GM23338 (cell line): ENCODE data around the gene PRPSAP2. TPM values are rescaled to one million over a fixed set of nuclear protein-coding genes. Genes with fewer than 3 reads are reported as not detected.

Experiments used
- ATAC-seq: fragments of 200-7000 bp; cut with Tn5 transposase; 3 replicates; pipeline ENCODE4 v1.9.1; 2020
- DNase-seq: peaks from one replicate; pipeline ENCODE4 v3.0.0-alpha.2; 2015; ENCODE audit warnings: low spot score
- H2AFZ ChIP-seq: fragments of 200-600 bp; sonication (generic); 2 replicates; pipeline ENCODE4 v1.8.0; 2016; ENCODE audit warnings: antibody characterized with exemption, mild to moderate bottlenecking, moderate library complexity
- H3F3A ChIP-seq: fragments of 200-600 bp; sonication (generic); replicated peaks from 2 replicates; pipeline ENCODE4 v1.8.0; 2017; ENCODE audit warnings: antibody characterized with exemption, mixed run types, low read depth
- H3K27ac ChIP-seq: fragments of 200-600 bp; sonication (generic); 2 replicates; pipeline ENCODE4 v1.6.1; 2016; ENCODE audit warnings: low read depth
- H3K27me3 ChIP-seq: fragments of 200-600 bp; sonication (generic); 2 replicates; pipeline ENCODE4 v1.8.0; 2016; ENCODE audit warnings: mild to moderate bottlenecking, mixed run types, moderate library complexity; ENCODE audit not compliant: insufficient read depth
- H3K36me3 ChIP-seq: fragments of 200-600 bp; sonication (generic); 2 replicates; pipeline ENCODE4 v1.8.0; 2016; ENCODE audit warnings: mild to moderate bottlenecking; ENCODE audit not compliant: insufficient read depth
- H3K4me1 ChIP-seq: fragments of 200-600 bp; sonication (generic); 2 replicates; pipeline ENCODE4 v1.8.0; 2016; ENCODE audit warnings: mild to moderate bottlenecking, moderate library complexity; ENCODE audit not compliant: insufficient read depth
- H3K4me2 ChIP-seq: fragments of 200-600 bp; sonication (generic); 2 replicates; pipeline ENCODE4 v1.7.1; 2017; ENCODE audit warnings: mixed run types
- H3K4me3 ChIP-seq: fragments of 200-600 bp; sonication (generic); 2 replicates; pipeline ENCODE4 v1.6.1; 2016; ENCODE audit warnings: mixed run types
- H3K79me2 ChIP-seq: fragments of 200-600 bp; sonication (generic); replicated peaks from 2 replicates; pipeline ENCODE4 v1.8.0; 2017; ENCODE audit warnings: mild to moderate bottlenecking; ENCODE audit not compliant: insufficient read depth
- H3K9me2 ChIP-seq: fragments of 200-600 bp; sonication (generic); 2 replicates; pipeline ENCODE4 v1.8.0; 2017; ENCODE audit not compliant: insufficient read depth
- H4K20me1 ChIP-seq: fragments of 200-600 bp; sonication (generic); replicated peaks from 2 replicates; pipeline ENCODE4 v1.8.0; 2017; ENCODE audit warnings: mild to moderate bottlenecking; ENCODE audit not compliant: insufficient read depth
- H3K27ac Mint-ChIP-seq: 2 replicates; pipeline ENCODE4 v1.8.0; 2020; ENCODE audit warnings: inconsistent platforms, mild to moderate bottlenecking, moderate library complexity, mixed read lengths
- H3K27me3 Mint-ChIP-seq: 3 replicates; pipeline ENCODE4 v1.8.0; 2022; ENCODE audit warnings: low read depth, mild to moderate bottlenecking, moderate library complexity, mixed read lengths, inconsistent platforms; ENCODE audit not compliant: insufficient read depth, poor library complexity
- H3K36me3 Mint-ChIP-seq: 3 replicates; pipeline ENCODE4 v1.8.0; 2021; ENCODE audit warnings: low read depth, mild to moderate bottlenecking, inconsistent platforms, moderate library complexity, mixed read lengths
- H3K4me1 Mint-ChIP-seq: 3 replicates; pipeline ENCODE4 v1.8.0; 2020; ENCODE audit warnings: mild to moderate bottlenecking, inconsistent platforms, mixed read lengths
- H3K4me3 Mint-ChIP-seq: 3 replicates; pipeline ENCODE4 v1.8.0; 2021; ENCODE audit warnings: moderate library complexity, mild to moderate bottlenecking, inconsistent platforms, mixed read lengths
- H3K9me3 Mint-ChIP-seq: 3 replicates; pipeline ENCODE4 v1.8.0; 2020; ENCODE audit warnings: moderate library complexity, mild to moderate bottlenecking, inconsistent platforms, mixed read lengths
- CREB1 ChIP-seq: fragments of 250-450 bp; sonication (Bioruptor Pico); IDR thresholded peaks from 2 replicates; pipeline ENCODE4 v1.5.0; 2020; ENCODE audit warnings: low read depth, mild to moderate bottlenecking, moderate library complexity
- CTCF ChIP-seq, 2 experiments: fragments of 200-600 bp in 1 of 2; sonication (generic) in 1 of 2; conservative IDR thresholded peaks; 2 replicates each; pipeline versions ENCODE4 v1.5.1 to v1.6.1; 2016 to 2017; ENCODE audit warnings: antibody characterized with exemption in 2 of 2, low read depth in 2 of 2, mild to moderate bottlenecking in 2 of 2, moderate library complexity in 1 of 2
- ETS1 ChIP-seq: IDR thresholded peaks from 2 replicates; pipeline ENCODE4 v1.6.1; 2016; ENCODE audit warnings: antibody characterized with exemption
- EZH2 ChIP-seq: fragments of 200-600 bp; sonication (generic); IDR thresholded peaks from one replicate; pipeline ENCODE4 v1.8.0; 2017; ENCODE audit warnings: antibody characterized with exemption, mild to moderate bottlenecking, low read depth; ENCODE audit not compliant: unreplicated experiment
- EZH2phosphoT487 ChIP-seq: fragments of 200-600 bp; sonication (generic); IDR thresholded peaks from one replicate; pipeline ENCODE4 v1.8.1; 2018; ENCODE audit warnings: antibody characterized with exemption; ENCODE audit not compliant: unreplicated experiment
- JUNB ChIP-seq: IDR thresholded peaks from one replicate; pipeline ENCODE4 v1.6.1; 2016; ENCODE audit warnings: antibody characterized with exemption; ENCODE audit not compliant: unreplicated experiment
- NANOG ChIP-seq: IDR thresholded peaks from 2 replicates; pipeline ENCODE4 v1.6.1; 2016; ENCODE audit warnings: antibody characterized with exemption, borderline replicate concordance
- POLR2AphosphoS5 ChIP-seq: IDR thresholded peaks from 2 replicates; pipeline ENCODE4 v1.6.1; 2016; ENCODE audit warnings: antibody characterized with exemption, low read depth
- REST ChIP-seq: IDR thresholded peaks from one replicate; pipeline ENCODE4 v1.6.1; 2018; ENCODE audit warnings: antibody characterized with exemption; ENCODE audit not compliant: unreplicated experiment
- STAT1 ChIP-seq: IDR thresholded peaks from one replicate; pipeline ENCODE4 v1.6.1; 2016; ENCODE audit warnings: antibody characterized with exemption; ENCODE audit not compliant: unreplicated experiment
- ZNF114 ChIP-seq: fragments of 250-450 bp; sonication (Bioruptor Pico); IDR thresholded peaks from 2 replicates; pipeline ENCODE4 v1.5.0; 2020; ENCODE audit warnings: mild to moderate bottlenecking, moderate library complexity
- ZNF331 ChIP-seq: fragments of 250-450 bp; sonication (Bioruptor Pico); IDR thresholded peaks from 2 replicates; pipeline ENCODE4 v1.5.0; 2020; ENCODE audit warnings: low read depth, mild to moderate bottlenecking, moderate library complexity
- ZNF462 ChIP-seq: fragments of 250-450 bp; sonication (Bioruptor Pico); IDR thresholded peaks from 2 replicates; pipeline ENCODE4 v1.5.0; 2020; ENCODE audit warnings: mild to moderate bottlenecking, moderate library complexity
- polyA plus RNA-seq: library from polyadenylated mRNA; unstranded; fragments of >200 nt; fragmentation: Nextera tagmentation; extraction: Ambion mirVana; gene quantifications from 2 replicates; pipeline ENCODE4 v1.2.1, GENCODE V29; 2016
- total RNA-seq: library from RNA; depleted of rRNA; stranded (reverse); fragments of >200 nt; shearing (Covaris generic); gene quantifications from 2 replicates; pipeline ENCODE4 v1.2.3, GENCODE V29; 2014

Gene PRPSAP2
- total and polyA plus RNA-seq, 2 experiments from 2014 or later = 34.6 to 54.4 TPM

- no peaks in the 10 kb centered on the region for H3K9me3 Mint-ChIP-seq
- no peak for DNase-seq
- Histone ChIP-seq H3K4me1 (no peaks in the 10 kb centered on the region), H3K4me3 (no peak overlapping the region), H3K27me3 (no peaks in the 10 kb centered on the region), H3K9me2 (no peaks in the 10 kb centered on the region), H3F3A (no peaks in the 10 kb centered on the region), H2AFZ (no peak overlapping the region), H3K27ac (no peak overlapping the region), H3K79me2 (no peaks in the 10 kb centered on the region), H4K20me1 (no peaks in the 10 kb centered on the region), H3K36me3 (no peaks in the 10 kb centered on the region), H3K4me2 (no peak overlapping the region)
- no peak overlapping the region for H3K4me3 Mint-ChIP-seq
- peaks cover 11% of the 10 kb centered on the region for H3K27me3 Mint-ChIP-seq
- no peak for ATAC-seq
- no peak overlapping the region for H3K27ac Mint-ChIP-seq
- no peaks in the 10 kb centered on the region for H3K36me3 Mint-ChIP-seq
- TF ChIP-seq CREB1 (CRISPR knock-in tag) (no peak), REST (no peak), CTCF (conservative IDR thresholded peaks at IDR 0.05; ENCODE audit: low read depth in 2 of 2) (no peak), POLR2AphosphoS5 (no peak), STAT1 (no peak), EZH2 (no peak), ZNF114 (CRISPR knock-in tag) (no peak), ZNF331 (CRISPR knock-in tag) (no peak), NANOG (no peak), JUNB (no peak), ETS1 (no peak), ZNF462 (CRISPR knock-in tag) (no peak), EZH2phosphoT487 (no peak)
- no peaks in the 10 kb centered on the region for H3K4me1 Mint-ChIP-seq
Measured at GRCh38 chr17:18956581-18956980, 98.7 kb downstream of the PRPSAP2 start.
